GM18498 (cell line): Measurements from ENCODE around the gene MINDY2.

ENCODE experiments used
- ATAC-seq: cut with Tn5 transposase; IDR thresholded peaks from one replicate; pipeline ENCODE4 v1.9.1; 2021; ENCODE audit warnings: mild to moderate bottlenecking, moderate library complexity; ENCODE audit not compliant: unreplicated experiment

Gene MINDY2

GRCh38 chr15:58770857-58771620, at the start of gene MINDY2:
Gene MINDY2, plus strand, starts transcription at chr15:58771302. Its CDS starts 94 bp downstream, at chr15:58771396.
- ATAC-seq: peak; percentile 95

- peak; percentile 84 for ATAC-seq
These were observed 46.6 kb upstream of the MINDY2 start for GRCh38 chr15:58724466-58724865.

- no peak for ATAC-seq
These were observed 44.2 kb upstream of the MINDY2 start for GRCh38 chr15:58726867-58727266.

GRCh38 chr15:58731756-58732535, 39.2 kb upstream of the MINDY2 start:
- ATAC-seq: no peak

GRCh38 chr15:58732625-58733363, 38.3 kb upstream of the MINDY2 start:
- ATAC-seq: no peak

- no peak for ATAC-seq
These were observed 36.2 kb upstream of the MINDY2 start for GRCh38 chr15:58734859-58735258.

- ATAC-seq: no peak
These were observed 35.0 kb upstream of the MINDY2 start for GRCh38 chr15:58736018-58736643.

- ATAC-seq: no peak
These were observed 33.8 kb upstream of the MINDY2 start for GRCh38 chr15:58737298-58737697.

- ATAC-seq: no peak
These were observed 32.9 kb upstream of the MINDY2 start for GRCh38 chr15:58738046-58738707.

GRCh38 chr15:58740436-58740835, 30.7 kb upstream of the MINDY2 start:
- no peak for ATAC-seq

- ATAC-seq: no peak
These were observed 30.1 kb upstream of the MINDY2 start for GRCh38 chr15:58741032-58741431.

- ATAC-seq: no peak
These were observed 28.9 kb upstream of the MINDY2 start for GRCh38 chr15:58742022-58742813.

GRCh38 chr15:58742819-58743502, 28.1 kb upstream of the MINDY2 start:
- ATAC-seq: no peak

- ATAC-seq: no peak
These were observed 24.9 kb upstream of the MINDY2 start for GRCh38 chr15:58746174-58746573.

GRCh38 chr15:58748040-58748851, 22.9 kb upstream of the MINDY2 start:
- ATAC-seq: peak; percentile 5

GRCh38 chr15:58748852-58749531, 22.1 kb upstream of the MINDY2 start:
- peak; percentile 35 for ATAC-seq

GRCh38 chr15:58749532-58750337, 21.4 kb upstream of the MINDY2 start, which contains the start of gene ADAM10:
Gene ADAM10, minus strand, starts transcription at chr15:58749707. Its CDS starts 173 bp downstream, at chr15:58749534.
- ATAC-seq: peak; percentile 91
